ENCODE measurements around the gene SH3RF2.

DNA sequence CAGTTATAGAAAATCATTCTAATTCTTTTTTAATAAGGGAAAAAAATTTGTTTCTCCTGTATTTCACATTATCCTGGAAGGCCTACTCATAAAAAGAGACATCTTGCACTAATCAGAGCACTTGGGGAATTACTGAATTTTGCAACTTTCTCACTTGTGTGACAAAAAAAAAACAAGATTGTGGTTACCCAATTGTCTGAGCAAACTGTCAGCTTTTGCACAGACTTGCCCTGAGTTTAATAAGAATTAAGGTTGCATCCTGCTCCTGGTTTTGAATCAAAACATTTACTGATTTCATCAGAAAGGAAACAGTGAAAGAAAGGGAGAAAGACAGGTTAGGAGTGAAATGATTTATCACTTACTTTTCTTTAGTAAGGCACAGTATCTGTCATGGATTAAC is 10.6 kb upstream of the SH3RF2 start:
- no peak for TF ChIP-seq CTCF (IDR thresholded peaks at IDR 0.05)
- no peak for TF ChIP-seq EP300 (IDR thresholded peaks at IDR 0.05)
- no peak for TF ChIP-seq POLR2AphosphoS5 (IDR thresholded peaks at IDR 0.05)

Data from upper lobe of left lung (tissue), 4 donors.